Activated naive CD8-positive, alpha-beta T cell treated with anti-CD3 and anti-CD28 coated beads, Interleukin-2, amount 50 U/mL, for 24 hours (primary cell): Measurements from ENCODE around the gene CNOT6L.
"Not testable (repeated sequence)": the region's sequence is repeated elsewhere in the genome, so short reads cannot be mapped to it uniquely, and the experiment has no call there.

Experiments
- ATAC-seq: fragments of 150-1000 bp; cut with Tn5 transposase; one replicate; pipeline ENCODE4 v1.10.0; 2021
- DNase-seq: peaks from one replicate; pipeline ENCODE4 v3.0.0; 2021
- H3K27ac Mint-ChIP-seq: one replicate; pipeline ENCODE4 v1.8.0; 2021; ENCODE audit warnings: mild to moderate bottlenecking, mixed read lengths
- H3K27me3 Mint-ChIP-seq: one replicate; pipeline ENCODE4 v1.8.0; 2021; ENCODE audit warnings: mixed read lengths
- H3K36me3 Mint-ChIP-seq: one replicate; pipeline ENCODE4 v1.8.0; 2021; ENCODE audit warnings: low read depth, mixed read lengths
- H3K4me1 Mint-ChIP-seq: one replicate; pipeline ENCODE4 v1.8.0; 2021; ENCODE audit warnings: mixed read lengths
- H3K4me3 Mint-ChIP-seq: one replicate; pipeline ENCODE4 v1.8.0; 2021; ENCODE audit warnings: mild to moderate bottlenecking, moderate library complexity, mixed read lengths
- H3K9me3 Mint-ChIP-seq: one replicate; pipeline ENCODE4 v1.8.0; 2021; ENCODE audit warnings: mixed read lengths

The CNOT6L gene

DNA sequence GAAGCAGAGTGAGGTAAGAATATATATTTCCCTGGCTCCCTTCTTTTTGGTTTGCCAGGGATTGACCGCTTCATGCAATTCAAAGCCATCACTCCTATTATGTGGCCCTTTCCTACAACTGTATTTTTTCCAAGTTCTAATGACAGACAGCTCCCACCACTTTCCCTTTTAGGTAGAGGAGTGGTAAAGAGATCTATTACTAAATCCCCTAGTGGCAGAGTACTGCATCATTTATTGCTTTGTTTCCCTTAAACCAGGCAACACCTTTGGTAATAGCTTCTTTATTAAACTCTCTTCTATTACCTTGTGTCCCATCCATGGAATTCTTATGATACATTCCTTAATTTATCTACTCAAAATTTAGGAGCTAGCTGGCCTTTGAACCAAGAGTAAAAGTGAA, 90.7 kb downstream of the CNOT6L start:
- no peak for DNase-seq
- Mint-ChIP-seq H3K27me3 (no peaks in the 10 kb centered on the region), H3K27ac (no peak overlapping the region), H3K9me3 (no peaks in the 10 kb centered on the region), H3K4me1 (peaks cover 8% of the 10 kb centered on the region), H3K36me3 (peaks cover 59% of the 10 kb centered on the region), H3K4me3 (no peak overlapping the region)
- no peak for ATAC-seq

DNA sequence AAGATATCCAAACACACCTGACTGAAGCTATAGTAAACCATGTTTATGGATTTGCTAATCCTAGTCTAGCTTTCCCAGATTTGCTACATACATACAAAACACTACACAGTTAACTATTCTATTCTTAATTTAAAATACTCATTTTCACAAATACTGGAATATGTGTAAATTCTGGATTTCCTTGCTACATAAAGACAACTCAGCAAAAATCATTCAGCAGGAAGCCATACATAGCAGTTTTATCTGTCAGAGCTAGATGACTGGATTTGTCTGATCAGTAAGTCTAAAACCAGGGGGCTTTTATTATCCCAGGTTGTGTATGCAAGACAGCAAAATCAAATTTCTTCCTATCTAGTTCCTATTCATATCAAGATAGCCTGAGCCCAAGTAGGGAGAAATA, 98.1 kb downstream of the CNOT6L start:
- H3K27ac Mint-ChIP-seq: no peak overlapping the region
- no peak overlapping the region for H3K4me3 Mint-ChIP-seq
- DNase-seq: no peak
- ATAC-seq: no peak
- H3K4me1 Mint-ChIP-seq: peaks cover 28% of the 10 kb centered on the region
- peaks cover 49% of the 10 kb centered on the region for H3K36me3 Mint-ChIP-seq
- H3K9me3 Mint-ChIP-seq: no peaks in the 10 kb centered on the region
- no peaks in the 10 kb centered on the region for H3K27me3 Mint-ChIP-seq

DNA sequence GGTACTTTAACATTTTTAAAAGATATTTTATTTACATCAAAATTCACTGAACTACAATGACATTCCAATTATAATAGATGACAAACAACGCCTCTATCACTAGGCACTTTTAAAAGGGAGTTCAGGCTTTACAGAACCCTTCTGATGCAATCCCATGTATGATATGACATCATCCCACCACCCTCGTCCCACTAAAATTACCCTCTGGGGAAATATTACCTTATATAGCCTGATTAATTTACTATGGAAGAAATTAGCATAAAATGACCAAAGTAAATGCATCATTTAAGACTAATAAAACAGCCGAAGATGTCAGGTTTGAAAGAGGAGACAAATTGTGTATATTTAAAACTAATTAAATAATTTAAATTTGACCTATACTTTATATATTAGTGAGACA, 100.7 kb downstream of the CNOT6L start:
- DNase-seq, H3K27me3 Mint-ChIP-seq, H3K9me3 Mint-ChIP-seq, ATAC-seq, H3K27ac Mint-ChIP-seq, H3K4me3 Mint-ChIP-seq: not testable (repeated sequence)
- peaks cover 46% of the 10 kb centered on the region for H3K36me3 Mint-ChIP-seq
- H3K4me1 Mint-ChIP-seq: peaks cover 50% of the 10 kb centered on the region

DNA sequence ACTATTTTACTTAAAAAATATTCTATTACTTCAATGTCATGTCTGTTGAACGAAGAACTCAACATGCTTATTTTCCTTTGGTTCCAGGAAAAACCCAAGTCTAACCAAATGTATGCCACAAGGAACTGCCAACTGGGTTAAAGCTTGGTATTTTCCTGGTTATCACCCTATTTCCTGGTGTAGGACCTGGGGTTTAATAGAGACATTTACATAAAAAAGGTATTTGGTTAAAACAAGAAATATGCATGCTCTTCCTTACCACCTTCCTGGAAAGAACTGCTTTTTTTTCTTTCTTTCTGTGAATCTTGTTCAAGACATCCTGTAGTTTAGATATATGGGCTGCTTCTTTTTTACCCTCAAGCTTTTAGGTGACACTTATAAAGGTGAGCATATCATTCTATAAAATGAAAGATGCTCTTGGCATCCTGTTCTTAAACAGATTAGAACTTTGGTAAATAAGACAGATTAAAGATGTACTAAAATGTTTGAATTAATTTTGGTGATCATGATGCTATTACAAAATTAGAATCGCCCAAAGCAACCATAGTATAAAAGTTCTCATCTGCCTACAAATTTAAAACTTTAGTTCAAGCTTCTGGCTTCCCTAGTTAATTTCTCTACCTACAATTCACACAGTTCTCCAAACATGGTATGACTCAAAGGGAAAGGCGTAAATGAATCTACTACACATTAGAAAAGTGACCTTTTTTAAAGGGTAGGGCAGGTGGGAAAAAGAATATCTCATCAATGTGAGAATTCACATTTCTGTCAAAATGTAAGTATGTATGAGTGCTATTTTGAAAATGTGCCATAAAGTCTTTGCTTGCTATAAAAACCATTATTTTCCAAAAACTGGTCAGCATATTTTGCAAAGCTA, 103.5 kb downstream of the CNOT6L start:
- peak; percentile 84 for ATAC-seq
- no peaks in the 10 kb centered on the region for H3K27me3 Mint-ChIP-seq
- H3K36me3 Mint-ChIP-seq: peaks cover 48% of the 10 kb centered on the region
- H3K27ac Mint-ChIP-seq: peak overlapping the region; percentile 86
- peak overlapping the region; percentile 25 for H3K4me3 Mint-ChIP-seq
- no peak for DNase-seq
- H3K9me3 Mint-ChIP-seq: no peaks in the 10 kb centered on the region
- H3K4me1 Mint-ChIP-seq: peaks cover 50% of the 10 kb centered on the region

DNA sequence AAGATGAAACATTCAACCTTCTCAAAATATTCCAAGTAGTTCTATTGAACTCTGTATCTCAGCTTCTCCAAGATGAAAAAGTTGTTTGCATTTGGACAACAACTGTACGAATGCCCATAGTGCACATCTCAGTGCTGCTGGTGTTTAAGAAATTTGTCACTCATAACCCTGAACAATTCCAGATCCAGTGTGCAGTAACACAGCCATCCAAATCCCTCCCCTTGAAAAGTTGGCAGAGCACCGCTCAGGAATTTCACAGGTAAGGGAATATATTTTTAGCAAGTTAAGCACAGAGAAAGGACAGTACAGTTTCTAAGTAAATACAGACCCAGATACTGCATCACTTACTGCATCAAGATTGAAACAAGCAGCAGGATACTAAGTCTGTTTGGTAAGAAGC, 104.7 kb downstream of the CNOT6L start:
- H3K36me3 Mint-ChIP-seq: peaks cover 43% of the 10 kb centered on the region
- H3K9me3 Mint-ChIP-seq: no peaks in the 10 kb centered on the region
- H3K27me3 Mint-ChIP-seq: no peaks in the 10 kb centered on the region
- DNase-seq (no peak), ATAC-seq (no peak)
- H3K4me3 Mint-ChIP-seq: no peak overlapping the region
- H3K27ac Mint-ChIP-seq: peak overlapping the region; percentile 71
- H3K4me1 Mint-ChIP-seq: peaks cover 50% of the 10 kb centered on the region

DNA sequence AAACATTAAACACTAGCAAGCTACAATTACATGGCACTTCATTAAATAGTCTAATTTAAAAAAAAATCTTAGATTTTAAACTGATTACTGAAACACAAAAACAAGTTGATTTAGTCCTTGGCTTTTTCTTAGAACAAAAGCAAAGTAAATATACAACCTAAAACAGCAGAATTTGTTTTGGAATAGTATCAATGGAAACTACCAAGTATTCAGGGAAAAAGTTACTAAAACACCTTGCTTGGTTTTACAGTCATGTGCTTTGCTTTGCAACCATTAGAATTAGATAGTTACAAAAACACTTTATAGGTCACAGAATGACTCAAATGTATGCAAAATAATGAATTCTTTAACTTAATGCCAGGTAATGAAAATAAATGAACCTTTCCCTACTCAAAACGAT, 105.3 kb downstream of the CNOT6L start:
- peak overlapping the region; percentile 71 for H3K27ac Mint-ChIP-seq

DNA sequence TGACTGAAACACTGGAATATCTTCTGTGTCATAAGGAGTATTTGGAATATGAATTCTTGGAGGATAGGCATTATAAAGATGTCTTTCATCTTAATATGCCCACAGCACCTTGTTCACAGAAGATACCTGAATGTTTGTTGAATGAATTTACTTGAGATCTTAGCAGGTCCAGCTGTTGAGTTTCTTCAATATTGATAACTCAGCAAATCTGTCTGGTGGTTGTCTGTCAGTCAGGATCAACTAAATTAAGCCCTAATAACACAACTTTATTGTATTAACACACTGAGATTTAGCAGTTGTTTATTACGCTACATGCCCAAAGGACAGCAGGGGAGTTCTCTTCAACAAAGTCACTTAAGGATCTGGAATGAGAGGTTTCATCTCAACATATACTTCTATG, 106.5 kb downstream of the CNOT6L start:
- H3K27ac Mint-ChIP-seq: no peak overlapping the region
- no peak for DNase-seq
- no peaks in the 10 kb centered on the region for H3K9me3 Mint-ChIP-seq
- no peaks in the 10 kb centered on the region for H3K27me3 Mint-ChIP-seq
- H3K4me3 Mint-ChIP-seq: no peak overlapping the region
- ATAC-seq: no peak
- peaks cover 34% of the 10 kb centered on the region for H3K36me3 Mint-ChIP-seq
- peaks cover 37% of the 10 kb centered on the region for H3K4me1 Mint-ChIP-seq

More for the DNA sequence above, 105.3 kb downstream of the CNOT6L start:
- Mint-ChIP-seq H3K9me3 (no peaks in the 10 kb centered on the region), H3K4me1 (peaks cover 44% of the 10 kb centered on the region), H3K27me3 (no peaks in the 10 kb centered on the region), H3K36me3 (peaks cover 37% of the 10 kb centered on the region), H3K4me3 (no peak overlapping the region)
- DNase-seq (no peak), ATAC-seq (no peak)

DNA sequence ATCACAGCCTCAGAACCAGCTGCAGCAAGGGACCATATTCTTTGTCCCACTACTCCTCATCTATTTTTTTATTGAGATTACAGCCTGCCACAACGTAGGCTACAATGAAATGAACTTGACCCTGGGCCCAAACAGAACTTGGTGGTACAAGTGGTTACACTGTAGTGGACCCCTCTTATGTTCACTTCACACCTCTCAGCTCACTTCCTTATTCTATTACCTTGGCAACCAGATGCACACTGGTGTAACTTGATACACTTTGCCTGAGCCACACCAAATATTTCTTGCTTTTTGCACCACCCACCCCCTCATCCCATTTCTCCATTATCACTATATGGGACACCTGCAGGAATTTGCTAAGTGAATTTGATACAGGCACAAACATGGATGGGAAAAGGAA, 107.7 kb downstream of the CNOT6L start:
- no peaks in the 10 kb centered on the region for H3K9me3 Mint-ChIP-seq
- no peak overlapping the region for H3K27ac Mint-ChIP-seq
- DNase-seq: no peak

DNA sequence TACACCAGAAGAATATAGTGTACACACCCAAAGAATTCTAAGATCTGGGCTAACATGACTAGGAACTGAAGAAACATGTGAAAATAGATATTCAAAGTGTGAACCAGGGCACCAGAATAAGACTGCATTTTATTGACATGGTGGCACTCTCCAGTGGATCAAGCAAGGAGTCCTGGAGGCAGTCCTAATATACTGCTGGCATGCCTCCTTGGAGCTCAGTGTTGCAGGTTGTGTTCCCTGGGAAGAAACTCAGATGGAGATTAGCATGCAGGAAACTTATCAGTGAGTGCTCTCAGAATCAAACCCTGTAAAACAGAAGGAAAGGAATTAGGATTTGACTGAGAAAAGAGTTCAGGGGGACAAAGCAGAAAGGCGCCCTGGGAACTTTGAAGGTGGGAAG, 108.5 kb downstream of the CNOT6L start:
- Mint-ChIP-seq H3K4me3 (no peak overlapping the region), H3K9me3 (no peaks in the 10 kb centered on the region), H3K36me3 (peaks cover 24% of the 10 kb centered on the region), H3K27me3 (no peaks in the 10 kb centered on the region), H3K27ac (no peak overlapping the region), H3K4me1 (peaks cover 18% of the 10 kb centered on the region)
- ATAC-seq (no peak), DNase-seq (no peak)

More for the DNA sequence above, 107.7 kb downstream of the CNOT6L start:
- ATAC-seq: no peak
- peaks cover 26% of the 10 kb centered on the region for H3K4me1 Mint-ChIP-seq
- no peak overlapping the region for H3K4me3 Mint-ChIP-seq
- H3K36me3 Mint-ChIP-seq: peaks cover 28% of the 10 kb centered on the region
- H3K27me3 Mint-ChIP-seq: no peaks in the 10 kb centered on the region

DNA sequence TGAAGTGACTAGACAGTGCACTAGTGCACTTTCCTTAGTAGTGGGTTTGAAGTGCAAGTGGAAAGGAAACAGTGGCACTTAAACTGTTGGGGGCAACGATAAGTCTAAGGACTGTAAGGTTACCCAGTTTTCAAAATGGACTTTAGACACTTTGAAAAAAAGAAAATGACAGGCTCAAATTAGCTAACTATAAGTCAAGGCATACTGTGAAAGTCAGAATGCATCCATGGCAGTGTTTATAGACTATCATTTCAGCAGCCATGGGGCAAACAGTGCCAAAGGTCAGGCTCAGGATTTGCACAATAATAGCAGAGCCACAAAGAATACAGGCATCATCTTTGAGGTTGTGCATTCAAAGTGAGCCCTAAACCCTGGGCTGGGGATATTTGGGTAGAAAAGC, 109.1 kb downstream of the CNOT6L start:
- Mint-ChIP-seq H3K4me3 (no peak overlapping the region), H3K27me3 (no peaks in the 10 kb centered on the region), H3K27ac (no peak overlapping the region), H3K4me1 (peaks cover 12% of the 10 kb centered on the region), H3K9me3 (no peaks in the 10 kb centered on the region), H3K36me3 (peaks cover 23% of the 10 kb centered on the region)
- no peak for DNase-seq
- no peak for ATAC-seq

DNA sequence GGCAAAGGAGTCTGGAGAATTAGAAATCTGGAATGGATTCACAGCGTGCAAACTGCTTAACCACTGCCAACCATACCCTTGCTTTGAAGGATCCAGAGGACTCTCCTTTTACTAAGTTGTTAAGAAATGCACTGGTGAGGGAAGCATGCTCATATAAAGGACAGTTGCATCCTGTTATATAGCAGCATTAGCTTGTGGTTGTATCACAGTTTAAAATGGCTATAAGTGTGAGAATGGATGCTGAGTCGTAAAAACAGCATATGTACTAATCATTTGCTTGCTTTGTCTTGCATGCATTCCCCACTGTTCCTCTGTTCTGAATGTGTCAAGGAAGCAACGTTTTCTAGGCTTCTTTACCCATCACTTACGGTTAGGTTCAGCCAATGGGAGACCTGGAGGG, 112.5 kb downstream of the CNOT6L start:
- Mint-ChIP-seq H3K9me3 (no peaks in the 10 kb centered on the region), H3K4me1 (no peaks in the 10 kb centered on the region), H3K27me3 (no peaks in the 10 kb centered on the region), H3K4me3 (no peak overlapping the region), H3K27ac (no peak overlapping the region), H3K36me3 (peaks cover 6% of the 10 kb centered on the region)
- DNase-seq (no peak), ATAC-seq (no peak)

DNA sequence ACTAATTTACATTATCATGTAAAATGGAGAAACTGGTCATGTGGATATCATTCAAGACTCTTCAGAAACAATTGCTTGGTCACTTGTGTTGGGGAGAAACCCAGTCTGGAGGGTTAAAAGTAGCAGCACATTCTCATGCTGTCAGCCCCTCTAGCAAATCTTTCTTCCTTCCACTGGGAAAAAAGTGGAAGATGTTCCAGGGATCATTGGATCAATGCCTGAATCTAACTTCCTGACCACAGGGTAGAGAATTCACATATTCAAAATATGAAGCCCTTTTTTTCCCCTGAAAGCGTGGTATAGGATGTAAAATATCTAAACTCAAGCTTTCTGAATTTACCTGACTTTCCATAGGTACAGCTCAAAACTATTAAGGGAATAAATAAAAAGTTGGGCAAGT, 115.5 kb downstream of the CNOT6L start:
- H3K9me3 Mint-ChIP-seq: no peaks in the 10 kb centered on the region
- no peaks in the 10 kb centered on the region for H3K27me3 Mint-ChIP-seq
- no peaks in the 10 kb centered on the region for H3K36me3 Mint-ChIP-seq
- no peak for ATAC-seq
- DNase-seq: no peak
- H3K27ac Mint-ChIP-seq: no peak overlapping the region
- no peaks in the 10 kb centered on the region for H3K4me1 Mint-ChIP-seq
- no peak overlapping the region for H3K4me3 Mint-ChIP-seq

DNA sequence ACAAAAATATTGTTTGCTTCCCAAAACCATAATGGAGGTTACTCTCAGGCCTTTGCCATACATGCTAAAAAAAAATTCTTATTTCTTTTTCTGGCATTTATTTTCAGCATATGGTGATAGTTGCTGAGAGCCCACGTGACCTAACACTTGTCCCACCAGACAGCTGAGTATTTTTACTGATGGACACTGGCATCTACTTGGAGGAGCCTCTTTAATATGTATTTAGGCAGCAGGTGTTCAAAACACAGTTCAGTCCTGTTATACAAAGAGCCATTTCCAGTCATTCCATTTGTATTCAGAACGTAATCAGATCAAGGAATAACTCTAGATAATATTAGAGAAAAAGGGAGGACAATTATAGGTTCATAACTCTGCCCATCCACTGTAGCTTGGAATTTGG, 118.0 kb downstream of the CNOT6L start:
- Mint-ChIP-seq H3K36me3 (no peaks in the 10 kb centered on the region), H3K27ac (no peak overlapping the region), H3K4me1 (no peaks in the 10 kb centered on the region), H3K9me3 (no peaks in the 10 kb centered on the region), H3K27me3 (no peaks in the 10 kb centered on the region), H3K4me3 (no peak overlapping the region)
- ATAC-seq (no peak), DNase-seq (no peak)

DNA sequence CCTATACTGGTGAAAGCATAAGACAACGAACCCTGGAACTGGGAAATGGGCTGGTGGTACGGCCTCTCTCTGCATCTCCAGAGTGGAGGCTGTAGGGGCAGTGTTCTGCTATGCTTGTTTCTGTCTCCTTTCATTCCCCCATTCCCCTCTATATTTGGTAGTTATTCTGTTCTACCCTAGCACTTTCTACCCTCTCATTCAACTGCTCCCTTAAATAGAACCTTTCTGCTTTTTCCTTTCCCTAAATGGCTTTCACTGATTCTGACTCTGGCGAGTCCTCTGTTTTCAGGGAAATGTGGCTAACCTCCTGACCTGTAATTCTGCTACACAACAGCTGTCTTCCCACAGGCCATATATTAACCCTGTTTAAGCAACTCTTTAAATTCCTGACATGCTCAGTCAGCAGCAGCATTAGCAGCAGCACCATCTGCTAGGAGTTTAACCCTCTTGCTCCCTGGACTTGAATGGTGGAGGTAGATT, 119.4 kb downstream of the CNOT6L start:
- Mint-ChIP-seq H3K36me3 (no peaks in the 10 kb centered on the region), H3K27ac (no peak overlapping the region), H3K9me3 (no peaks in the 10 kb centered on the region), H3K27me3 (no peaks in the 10 kb centered on the region), H3K4me3 (no peak overlapping the region), H3K4me1 (peaks cover 3% of the 10 kb centered on the region)
- ATAC-seq (no peak), DNase-seq (no peak)

DNA sequence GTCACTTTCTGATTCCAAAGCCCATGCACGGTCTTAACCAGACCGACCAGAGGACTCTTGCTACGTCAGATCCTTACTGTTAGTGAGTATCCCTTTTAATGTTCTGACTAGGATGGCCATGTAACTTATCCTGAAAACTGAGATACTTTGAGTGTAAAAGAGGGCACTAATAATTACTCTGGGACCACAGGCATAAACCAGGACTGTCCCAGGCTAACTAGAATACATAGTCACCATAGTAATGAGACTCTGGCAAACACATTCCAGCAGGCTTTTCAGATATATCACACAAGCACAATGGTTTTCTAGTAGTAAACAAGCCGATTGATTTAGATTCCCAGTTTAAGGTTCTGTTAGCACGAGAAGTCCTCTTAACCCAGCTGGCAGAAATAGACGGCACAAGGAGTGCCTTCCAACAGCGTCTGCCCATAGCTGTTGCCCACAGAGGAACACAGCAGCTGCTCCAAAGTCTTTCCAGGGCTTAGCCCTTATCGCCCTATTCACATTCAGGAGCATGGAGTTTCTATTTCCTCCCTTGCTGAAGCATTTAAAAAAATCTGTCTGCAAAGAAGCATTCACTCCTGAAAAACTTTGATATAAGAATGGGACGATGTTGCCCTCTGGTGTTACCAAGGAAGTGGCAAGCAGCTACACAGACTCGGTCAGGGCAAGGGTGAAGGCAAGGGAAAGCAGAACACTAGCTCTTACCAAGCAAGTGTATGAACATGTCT, 121.1 kb downstream of the CNOT6L start:
- H3K27ac Mint-ChIP-seq: no peak overlapping the region
- peaks cover 3% of the 10 kb centered on the region for H3K4me1 Mint-ChIP-seq
- DNase-seq (no peak), ATAC-seq (no peak)
- no peaks in the 10 kb centered on the region for H3K36me3 Mint-ChIP-seq
- no peaks in the 10 kb centered on the region for H3K9me3 Mint-ChIP-seq
- no peaks in the 10 kb centered on the region for H3K27me3 Mint-ChIP-seq
- H3K4me3 Mint-ChIP-seq: no peak overlapping the region
